Activated CD4-positive, alpha-beta T cell treated with anti-CD3 and anti-CD28 coated beads, Interleukin-2, amount 10 ng/mL, durations not matched to agents 7 days and 5 days (primary cell): ENCODE measurements around the gene ERVH48-1. TPM values are rescaled to one million over a fixed set of nuclear protein-coding genes. Genes with fewer than 3 reads are reported as not detected.
"Not testable (repeated sequence)": the region's sequence is repeated elsewhere in the genome, so short reads cannot be mapped to it uniquely, and the experiment has no call there.

ENCODE experiments used
- CTCF ChIA-PET: fragments of 350-600 bp; sonication (Branson Sonifier 250); formaldehyde crosslinking; loops from one replicate; lab custom pipeline; 2021; ENCODE audit warnings: antibody characterized with exemption; lab: Charles Lee
- POLR2A ChIA-PET: fragments of 350-600 bp; sonication (Branson Sonifier 250); formaldehyde crosslinking; loops from one replicate; lab custom pipeline; 2021; ENCODE audit warnings: antibody characterized with exemption; lab: Charles Lee
- DNase-seq: peaks from one replicate; pipeline ENCODE4 v3.0.0-alpha.2; 2020
- H3K27ac Mint-ChIP-seq: one replicate; pipeline ENCODE4 v1.8.0; 2021; ENCODE audit warnings: mild to moderate bottlenecking, moderate library complexity, mixed read lengths
- H3K27me3 Mint-ChIP-seq: one replicate; pipeline ENCODE4 v1.8.0; 2021; ENCODE audit warnings: mixed read lengths
- H3K36me3 Mint-ChIP-seq: one replicate; pipeline ENCODE4 v1.8.0; 2021; ENCODE audit warnings: low read depth, mixed read lengths
- H3K4me1 Mint-ChIP-seq: one replicate; pipeline ENCODE4 v1.8.0; 2021; ENCODE audit warnings: mixed read lengths
- H3K4me3 Mint-ChIP-seq: one replicate; pipeline ENCODE4 v1.8.0; 2021; ENCODE audit warnings: mild to moderate bottlenecking, moderate library complexity, mixed read lengths
- H3K9me3 Mint-ChIP-seq: one replicate; pipeline ENCODE4 v1.8.0; 2021; ENCODE audit warnings: mixed read lengths
- total RNA-seq, 2 experiments: library from RNA; stranded (reverse); gene quantifications; one replicate each; pipeline ENCODE4 v1.2.3, GENCODE V29; 2021

The ERVH48-1 gene
- total RNA-seq, 2 experiments from 2014 or later = 5.4 to 6.4 TPM

DNA sequence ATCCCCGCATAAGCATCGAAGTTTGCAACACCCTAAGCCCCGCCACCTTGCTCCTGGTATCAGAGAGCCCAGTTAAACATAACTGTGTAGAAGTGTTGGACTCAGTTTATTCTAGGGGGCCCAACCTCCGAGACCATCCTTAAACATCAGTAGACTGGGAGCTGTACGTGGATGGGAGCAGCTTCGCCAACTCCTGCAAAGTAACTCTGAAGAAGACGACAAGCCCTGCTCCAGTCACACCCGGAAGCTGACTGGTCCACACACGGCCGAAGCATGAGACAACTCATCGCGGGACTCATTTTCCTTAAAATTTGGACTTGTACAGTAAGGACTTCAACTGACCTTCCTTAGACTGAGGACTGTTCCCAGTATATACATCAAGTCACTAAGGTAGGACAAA lies 8.5 kb upstream of the ERVH48-1 start:
- H3K4me1 Mint-ChIP-seq, CTCF ChIA-PET: not testable (repeated sequence)

DNA sequence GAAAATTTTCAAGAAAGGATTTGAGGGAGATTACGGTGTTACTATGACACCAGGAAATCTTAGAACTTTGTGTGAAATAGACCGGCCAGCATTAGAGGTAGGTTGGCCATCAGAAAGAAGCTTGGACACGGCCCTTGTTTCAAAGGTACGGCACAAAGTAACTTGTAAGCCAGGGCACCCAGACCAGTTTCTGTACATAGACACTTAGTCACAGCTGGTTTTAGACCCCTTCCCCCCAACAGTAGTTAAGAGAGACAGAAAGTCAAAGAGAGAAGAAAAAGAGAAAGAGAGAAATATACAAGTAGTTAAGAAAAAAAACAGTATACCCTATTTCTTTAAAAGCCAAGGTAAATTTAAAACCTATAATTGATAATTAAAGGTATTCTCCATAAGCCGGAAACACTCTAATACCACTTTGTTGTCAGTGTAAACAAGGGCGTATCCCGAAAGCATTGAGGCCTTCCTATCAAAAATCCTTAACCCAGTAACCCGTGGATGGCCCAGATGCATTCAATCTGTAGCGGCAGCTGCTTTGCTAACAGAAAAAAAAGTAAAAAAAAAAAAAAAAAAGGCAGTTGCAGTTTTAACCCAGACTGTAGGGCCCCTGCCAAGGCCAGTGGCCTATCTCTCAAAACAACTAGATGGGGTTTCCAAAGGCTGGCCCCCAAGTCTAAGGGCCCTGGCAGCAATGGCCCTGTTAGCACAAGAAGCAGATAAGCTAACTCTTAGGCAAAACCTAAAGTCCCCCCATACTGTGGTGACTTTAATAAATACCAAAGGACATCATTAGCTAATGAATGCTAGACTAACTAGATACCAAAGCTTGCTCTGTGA lies 7.9 kb upstream of the ERVH48-1 start:
- H3K4me1 Mint-ChIP-seq, H3K36me3 Mint-ChIP-seq, CTCF ChIA-PET, H3K9me3 Mint-ChIP-seq, H3K4me3 Mint-ChIP-seq, H3K27me3 Mint-ChIP-seq, DNase-seq, POLR2A ChIA-PET: not testable (repeated sequence)
- H3K27ac Mint-ChIP-seq = peak overlapping the region; percentile 25

More for the DNA sequence above, 8.5 kb upstream of the ERVH48-1 start:
- H3K36me3 Mint-ChIP-seq, H3K4me3 Mint-ChIP-seq, H3K27me3 Mint-ChIP-seq, POLR2A ChIA-PET, DNase-seq, H3K9me3 Mint-ChIP-seq, H3K27ac Mint-ChIP-seq: not testable (repeated sequence)

DNA sequence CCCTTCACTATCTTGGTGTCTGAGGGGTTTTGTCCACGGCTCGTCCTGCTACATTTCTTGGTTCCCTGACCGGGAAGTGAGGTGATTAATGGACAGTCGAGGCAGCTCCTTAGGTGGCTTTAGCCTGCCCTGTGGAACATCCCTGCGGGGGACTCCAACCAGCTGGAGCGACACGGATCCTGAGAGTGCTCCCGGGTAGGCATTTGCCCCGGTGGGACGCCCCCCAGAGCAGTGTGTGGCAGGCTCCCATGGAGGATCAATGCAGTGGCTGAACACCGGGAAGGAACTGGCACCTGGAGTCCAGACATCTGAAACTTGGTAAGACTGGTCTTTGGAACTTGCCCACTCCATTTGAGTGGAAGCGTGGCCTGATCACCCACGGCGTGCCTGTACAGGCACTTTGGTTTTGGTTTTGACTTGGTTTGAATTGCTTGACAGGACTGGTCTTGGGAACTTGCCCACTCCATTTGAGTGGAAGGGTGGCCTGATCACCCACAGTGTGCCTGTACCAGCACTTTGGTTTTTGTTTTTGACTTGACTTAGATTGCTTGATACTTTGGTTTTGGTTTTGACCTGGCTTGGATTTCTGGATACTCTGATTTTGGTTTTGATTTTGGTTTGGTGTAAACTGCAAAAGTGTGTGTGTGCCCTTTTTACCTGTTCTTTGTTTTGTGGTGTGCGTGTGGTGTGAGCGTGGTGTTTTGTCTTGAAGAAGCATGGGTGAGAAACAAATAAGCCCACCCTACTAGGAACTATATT lies 7.1 kb upstream of the ERVH48-1 start:
- H3K4me1 Mint-ChIP-seq, H3K9me3 Mint-ChIP-seq, POLR2A ChIA-PET, DNase-seq, H3K27me3 Mint-ChIP-seq, H3K36me3 Mint-ChIP-seq, H3K4me3 Mint-ChIP-seq: not testable (repeated sequence)
- CTCF ChIA-PET = interaction anchor here (1.3 kb wide), 1 partner anchor 12 kb away, joined by 3 read pairs; no protein-coding TSS in a partner anchor
- peak overlapping the region; percentile 25 for H3K27ac Mint-ChIP-seq

DNA sequence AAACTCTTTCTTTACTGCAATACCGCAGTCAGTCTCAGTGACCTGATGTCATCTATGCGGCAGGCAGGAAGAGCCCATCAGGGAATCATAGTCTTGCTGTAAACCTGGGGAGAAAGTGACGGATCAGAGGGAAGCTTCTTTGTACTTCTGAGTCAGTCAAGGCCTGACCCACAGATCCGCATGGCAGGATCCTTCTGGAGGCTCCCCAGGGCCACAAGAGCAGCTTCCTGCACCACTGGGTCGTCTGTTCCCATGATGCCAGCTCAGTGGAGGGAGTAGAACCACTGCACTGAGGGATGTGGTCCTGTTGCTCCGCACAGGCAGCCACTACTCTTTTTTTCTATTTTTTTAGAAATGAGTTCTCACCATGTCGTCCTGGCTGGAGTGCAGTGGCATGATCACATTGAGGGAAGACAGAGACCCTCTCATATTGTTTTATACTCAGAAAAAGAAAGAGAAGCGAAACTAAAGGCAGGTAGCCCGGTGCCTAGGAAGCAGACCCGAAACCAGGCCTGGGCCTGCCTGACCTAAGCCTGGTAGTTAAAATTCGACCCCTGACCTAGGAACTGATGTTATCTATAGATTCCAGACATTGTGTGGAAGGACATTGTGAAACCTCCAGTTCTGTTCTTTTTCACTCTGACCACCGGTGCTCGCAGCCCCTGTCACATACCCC lies 6.3 kb upstream of the ERVH48-1 start:
- POLR2A ChIA-PET = no interaction called here
- H3K27ac Mint-ChIP-seq = no peak overlapping the region
- H3K4me3 Mint-ChIP-seq = no peak overlapping the region
- H3K36me3 Mint-ChIP-seq = no peaks in the 10 kb centered on the region
- CTCF ChIA-PET = interaction anchor here (1.3 kb wide), 1 partner anchor 11 kb away, joined by 3 read pairs; no protein-coding TSS in a partner anchor
- peaks cover 4% of the 10 kb centered on the region for H3K4me1 Mint-ChIP-seq
- no peak for DNase-seq
- H3K27me3 Mint-ChIP-seq = no peaks in the 10 kb centered on the region
- no peaks in the 10 kb centered on the region for H3K9me3 Mint-ChIP-seq

DNA sequence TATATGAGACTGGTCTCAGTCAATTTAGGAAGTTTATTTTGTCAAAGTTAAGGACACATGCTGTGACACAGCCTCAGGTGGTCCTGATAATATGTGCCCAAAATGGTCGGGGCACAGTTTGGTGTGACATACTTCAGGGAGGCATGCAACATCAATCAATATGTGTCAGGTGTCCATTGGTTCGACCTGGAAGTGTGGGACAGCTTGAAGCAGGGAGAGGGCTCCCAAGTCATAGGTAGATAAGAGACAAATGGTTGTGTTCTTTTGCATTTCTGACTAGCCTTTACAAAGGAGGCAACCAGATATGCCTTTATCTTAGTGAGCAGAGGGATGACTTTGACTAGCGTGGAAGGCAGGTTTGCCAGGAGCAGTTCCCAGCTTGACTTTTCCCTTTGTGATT lies 4.5 kb upstream of the ERVH48-1 start:
- H3K4me3 Mint-ChIP-seq = no peak overlapping the region
- ChIA-PET CTCF (no interaction called here), POLR2A (no interaction called here)
- no peaks in the 10 kb centered on the region for H3K9me3 Mint-ChIP-seq
- peaks cover 13% of the 10 kb centered on the region for H3K4me1 Mint-ChIP-seq
- H3K27me3 Mint-ChIP-seq = no peaks in the 10 kb centered on the region
- H3K27ac Mint-ChIP-seq = no peak overlapping the region
- no peak for DNase-seq
- no peaks in the 10 kb centered on the region for H3K36me3 Mint-ChIP-seq

DNA sequence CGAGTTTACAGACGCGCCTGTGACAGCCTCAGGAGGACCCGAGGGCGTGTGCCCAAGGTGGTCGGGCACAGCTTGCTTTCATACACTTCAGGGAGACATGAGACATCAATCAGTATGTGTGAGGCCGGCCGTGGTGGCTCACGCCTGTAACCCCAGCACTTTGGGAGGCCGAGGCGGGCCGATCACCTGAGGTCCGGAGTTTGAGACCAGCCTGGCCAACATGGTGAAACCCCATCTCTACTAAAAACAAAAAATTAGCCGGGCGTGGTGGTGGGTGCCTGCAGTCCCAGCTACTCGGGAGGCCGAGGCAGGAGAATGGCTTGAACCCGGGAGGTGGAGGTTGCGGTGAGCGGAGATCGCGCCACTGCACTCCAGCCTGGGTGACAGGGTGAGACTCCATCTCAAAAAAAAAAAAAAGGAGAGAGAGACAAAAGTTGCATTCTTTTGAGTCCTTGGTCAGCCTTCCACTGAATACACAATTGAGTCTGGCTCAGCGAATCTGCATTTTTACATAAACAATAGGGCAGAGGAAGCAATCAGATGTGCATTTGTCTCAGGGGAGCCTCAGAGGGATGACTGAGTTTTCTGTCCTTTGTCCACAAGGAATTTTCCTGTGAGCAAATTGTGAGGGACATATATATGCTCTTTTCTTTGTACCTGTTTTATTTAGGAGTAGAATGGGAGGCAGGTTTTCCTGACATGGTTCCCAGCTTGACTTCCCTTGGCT lies 2.2 kb upstream of the ERVH48-1 start:
- H3K9me3 Mint-ChIP-seq, H3K4me3 Mint-ChIP-seq, H3K27me3 Mint-ChIP-seq, H3K36me3 Mint-ChIP-seq, CTCF ChIA-PET, POLR2A ChIA-PET, DNase-seq, H3K27ac Mint-ChIP-seq: not testable (repeated sequence)
- H3K4me1 Mint-ChIP-seq = peaks cover 29% of the 10 kb centered on the region

DNA sequence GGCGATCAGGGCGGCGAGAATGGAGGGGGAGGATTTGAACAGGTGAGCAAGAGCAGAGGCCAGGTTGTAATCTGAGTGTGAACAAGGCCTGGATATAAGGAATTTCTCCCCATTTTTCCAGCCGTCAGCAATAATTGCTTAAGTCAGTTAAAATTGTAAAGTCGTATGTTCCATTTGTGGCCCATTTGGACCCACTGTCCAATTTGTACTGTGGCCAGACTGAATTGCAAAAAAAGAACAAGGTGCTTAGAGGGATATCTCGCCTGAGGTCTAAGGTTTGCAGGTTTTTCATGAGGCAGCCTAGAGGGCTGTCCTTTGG lies 1.0 kb downstream of the ERVH48-1 start:
- no peak for DNase-seq
- Mint-ChIP-seq H3K4me1 (peaks cover 28% of the 10 kb centered on the region), H3K27me3 (no peaks in the 10 kb centered on the region), H3K4me3 (peak overlapping the region; percentile 68), H3K27ac (peak overlapping the region; percentile 90), H3K9me3 (no peaks in the 10 kb centered on the region), H3K36me3 (peaks cover 2% of the 10 kb centered on the region)
- CTCF ChIA-PET = no interaction called here
- POLR2A ChIA-PET = no interaction called here

DNA sequence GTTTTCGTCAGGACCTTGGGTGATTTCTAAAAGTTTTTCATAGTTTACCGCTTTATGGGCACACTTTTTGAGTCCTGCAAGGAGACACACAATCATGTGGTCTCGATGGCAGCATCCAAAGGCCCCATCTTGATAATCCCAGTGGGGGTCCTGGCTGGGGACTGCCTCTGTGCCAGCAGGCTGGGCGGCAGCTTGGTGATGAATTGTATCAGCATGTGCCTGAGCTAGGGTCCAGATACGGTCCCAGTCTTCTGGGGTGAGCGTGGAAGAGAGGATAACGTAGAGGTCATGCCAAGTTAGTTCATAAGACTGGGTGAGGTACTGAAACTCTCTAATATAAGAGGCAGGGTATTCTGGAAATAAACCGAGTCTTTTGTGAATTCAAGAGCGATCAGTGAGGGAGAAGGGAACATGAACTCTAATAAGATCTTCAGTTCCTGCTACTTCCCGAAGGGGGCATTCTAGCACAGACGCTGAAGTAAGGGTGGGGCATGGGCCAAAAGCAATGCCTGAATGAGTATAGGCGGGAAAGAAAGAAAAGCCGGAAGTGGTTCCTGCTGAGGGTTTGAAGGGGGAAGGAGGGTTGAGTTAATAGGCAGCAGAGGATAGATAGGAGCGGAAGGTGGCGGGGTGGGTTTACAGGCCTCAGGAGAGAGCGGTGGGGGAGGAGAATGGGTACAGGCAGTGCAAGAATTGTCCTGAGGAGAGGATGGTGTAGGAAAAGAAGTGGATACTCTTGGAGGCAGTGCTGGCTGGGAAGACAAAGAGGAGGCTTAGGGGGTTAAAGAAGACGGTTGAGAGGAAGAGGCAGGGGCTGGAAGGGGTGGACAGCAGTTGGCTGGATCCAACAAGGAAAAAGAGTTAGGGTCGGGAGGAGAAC lies 1.6 kb downstream of the ERVH48-1 start:
- DNase-seq = peak; percentile 87
- H3K4me1 Mint-ChIP-seq = peaks cover 28% of the 10 kb centered on the region

DNA sequence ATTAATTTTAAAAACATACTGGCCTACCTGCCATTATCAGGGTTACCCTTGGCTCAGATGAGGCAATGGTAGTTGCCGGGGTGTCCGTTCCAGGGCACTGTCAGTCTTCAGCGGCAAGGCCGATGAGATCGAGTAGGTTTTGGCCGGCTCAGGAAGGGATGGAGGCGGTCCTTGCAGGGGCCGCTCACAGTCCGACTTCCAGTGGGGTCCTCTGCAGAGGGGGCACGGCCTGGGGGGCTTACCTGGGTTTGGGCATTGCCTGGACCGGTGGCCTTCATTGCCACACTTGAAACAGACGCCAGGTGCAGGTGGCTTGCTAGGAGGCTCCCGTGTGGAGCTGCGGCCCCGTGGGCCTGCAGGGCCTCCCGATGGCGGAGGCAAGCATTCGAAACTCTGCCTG lies 2.5 kb downstream of the ERVH48-1 start:
- DNase-seq = no peak
- Mint-ChIP-seq H3K27ac (no peak overlapping the region), H3K4me3 (no peak overlapping the region), H3K27me3 (no peaks in the 10 kb centered on the region), H3K9me3 (no peaks in the 10 kb centered on the region), H3K36me3 (peaks cover 2% of the 10 kb centered on the region), H3K4me1 (peaks cover 28% of the 10 kb centered on the region)
- CTCF ChIA-PET = interaction anchor here (0.7 to 0.9 kb wide), 2 partner anchors 15 to 34 kb away, joined by 3 read pairs; no protein-coding TSS in a partner anchor
- POLR2A ChIA-PET = no interaction called here

More for the DNA sequence above, 1.6 kb downstream of the ERVH48-1 start:
- ChIA-PET POLR2A (no interaction called here), CTCF (interaction anchor here (0.7 to 0.9 kb wide), 2 partner anchors 14 to 35 kb away, joined by 3 read pairs; no protein-coding TSS in a partner anchor)
- Mint-ChIP-seq H3K27me3 (no peaks in the 10 kb centered on the region), H3K27ac (peak overlapping the region; percentile 90), H3K36me3 (peaks cover 2% of the 10 kb centered on the region), H3K9me3 (no peaks in the 10 kb centered on the region), H3K4me3 (peak overlapping the region; percentile 68)

DNA sequence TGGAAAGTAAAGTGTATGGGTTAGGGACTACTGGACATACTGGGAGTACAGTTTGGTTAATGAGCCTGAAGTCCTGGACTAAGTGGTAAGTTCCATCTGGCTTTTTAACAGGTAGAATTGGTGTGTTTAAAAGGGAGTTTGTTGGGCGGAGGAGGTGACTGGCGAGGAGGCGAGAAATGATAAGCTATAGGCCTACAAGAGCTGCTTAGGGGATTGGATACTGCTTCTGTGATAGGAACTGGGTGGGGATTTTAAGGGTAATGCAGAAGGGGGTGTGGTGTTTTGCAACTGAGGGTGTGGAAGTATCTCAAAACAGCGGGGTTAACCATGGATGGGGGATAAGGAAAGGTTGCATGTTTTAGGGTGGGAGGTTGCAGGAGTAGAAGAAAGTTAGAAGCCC lies 3.5 kb downstream of the ERVH48-1 start:
- ChIA-PET CTCF (interaction anchor here (0.6 kb wide), 2 partner anchors 50 to 329 kb away, joined by 3 read pairs; no protein-coding TSS in a partner anchor), POLR2A (no interaction called here)
- Mint-ChIP-seq H3K9me3 (no peaks in the 10 kb centered on the region), H3K27ac (no peak overlapping the region), H3K27me3 (no peaks in the 10 kb centered on the region), H3K4me1 (peaks cover 28% of the 10 kb centered on the region), H3K36me3 (peaks cover 2% of the 10 kb centered on the region), H3K4me3 (no peak overlapping the region)
- DNase-seq = no peak

DNA sequence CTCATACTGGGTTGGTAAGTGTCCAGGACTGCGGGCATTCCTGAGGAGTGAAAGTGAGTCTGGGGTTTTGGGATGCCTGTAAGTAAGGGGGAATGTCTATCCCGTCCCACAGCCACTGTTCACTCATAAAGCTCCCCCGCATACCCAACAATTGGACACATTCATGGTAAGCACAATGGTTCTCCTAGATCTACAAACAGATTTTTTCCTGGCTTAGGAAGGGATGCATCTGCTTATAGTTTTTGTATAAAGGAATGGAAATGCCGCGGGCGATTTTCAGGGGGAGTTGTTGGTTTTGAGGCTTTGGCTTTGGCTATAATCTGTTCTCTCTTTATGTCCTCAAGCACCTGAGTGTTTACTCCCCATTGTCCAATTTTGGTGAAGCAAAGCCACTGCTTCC lies 7.1 kb downstream of the ERVH48-1 start:
- H3K4me1 Mint-ChIP-seq = peaks cover 2% of the 10 kb centered on the region
- H3K4me3 Mint-ChIP-seq = no peak overlapping the region
- H3K27ac Mint-ChIP-seq = no peak overlapping the region
- CTCF ChIA-PET = no interaction called here
- POLR2A ChIA-PET = no interaction called here
- no peaks in the 10 kb centered on the region for H3K9me3 Mint-ChIP-seq
- no peaks in the 10 kb centered on the region for H3K27me3 Mint-ChIP-seq
- no peak for DNase-seq
- H3K36me3 Mint-ChIP-seq = peaks cover under 1% of the 10 kb centered on the region
